Stomach (tissue), 4 donors: Measurements from ENCODE around the gene ST8SIA6.

Experiments
- CTCF ChIP-seq, 7 experiments: fragments of 450-650 bp in 4 of 7; fragments of 200-600 bp in 3 of 7; sonication (generic) in 3 of 7; IDR thresholded peaks; one replicate each; pipeline ENCODE4 v1.5.1; 2016 to 2019; ENCODE audit warnings: antibody characterized with exemption in 7 of 7, control low read depth in 2 of 7, mild to moderate bottlenecking in 1 of 7
- EP300 ChIP-seq: sonication (generic); formaldehyde crosslinking; IDR thresholded peaks from one replicate; pipeline ENCODE4 v1.6.1; 2017; ENCODE audit warnings: antibody characterized with exemption
- POLR2A ChIP-seq, 4 donors: fragments of 450-650 bp; IDR thresholded peaks; one replicate each; pipeline ENCODE4 v1.6.1; 2016; ENCODE audit warnings: antibody characterized with exemption in 4 of 4, control low read depth in 2 of 4, mild to moderate bottlenecking in 1 of 4, moderate library complexity in 1 of 4

- TF ChIP-seq EP300: no peak
- TF ChIP-seq CTCF (IDR thresholded peaks at IDR 0.05): no peak
- TF ChIP-seq POLR2A (IDR thresholded peaks at IDR 0.05): no peak
Observed at GRCh38 chr10:17416442-17417211, 37.8 kb downstream of the ST8SIA6 start.
